Dendritic cell treated with granulocyte-macrophage colony-stimulating factor and Interleukin-4, amounts not matched to agents 40 ng/mL and 50 ng/mL, for 4 days (primary cell): ENCODE results near the gene MED12L.

ENCODE experiments used
- H3K27ac Mint-ChIP-seq: one replicate; pipeline ENCODE4 v1.8.0; 2022; ENCODE audit warnings: mild to moderate bottlenecking, mixed read lengths
- H3K27me3 Mint-ChIP-seq: one replicate; pipeline ENCODE4 v1.8.0; 2022; ENCODE audit warnings: mild to moderate bottlenecking, mixed read lengths
- H3K36me3 Mint-ChIP-seq: one replicate; pipeline ENCODE4 v1.8.0; 2022; ENCODE audit warnings: low read depth, mixed read lengths
- H3K4me1 Mint-ChIP-seq: one replicate; pipeline ENCODE4 v1.8.0; 2022; ENCODE audit warnings: low read depth, mixed read lengths
- H3K4me3 Mint-ChIP-seq: one replicate; pipeline ENCODE4 v1.8.0; 2022; ENCODE audit warnings: mild to moderate bottlenecking, moderate library complexity, mixed read lengths
- H3K9me3 Mint-ChIP-seq: one replicate; pipeline ENCODE4 v1.8.0; 2022; ENCODE audit warnings: mixed read lengths
- intact Hi-C: fragments of 100-400 bp; cut with micrococcal nuclease; formaldehyde crosslinking; loops from one replicate; pipeline ENCODE4 v1.15.0; 2022

Gene MED12L

GRCh38 chr3:151283387-151283786, 197.9 kb downstream of the MED12L start:
- peaks cover 60% of the 10 kb centered on the region for H3K4me1 Mint-ChIP-seq
- H3K4me3 Mint-ChIP-seq, result no peak overlapping the region
- H3K27me3 Mint-ChIP-seq, result no peaks in the 10 kb centered on the region
- H3K27ac Mint-ChIP-seq, result peak overlapping the region; percentile 67
- no peaks in the 10 kb centered on the region for H3K9me3 Mint-ChIP-seq
- intact Hi-C loops, result loop anchor here (1.0 to 2.0 kb wide), 3 partner anchors 55 to 127 kb away; no protein-coding TSS in a partner anchor
- H3K36me3 Mint-ChIP-seq, result no peaks in the 10 kb centered on the region

- Mint-ChIP-seq H3K27me3 (no peaks in the 10 kb centered on the region), H3K4me1 (peaks cover 60% of the 10 kb centered on the region), H3K27ac (peak overlapping the region; percentile 67), H3K36me3 (no peaks in the 10 kb centered on the region), H3K4me3 (no peak overlapping the region), H3K9me3 (no peaks in the 10 kb centered on the region)
- intact Hi-C loops, result loop anchor here (1.0 to 2.0 kb wide), 3 partner anchors 56 to 127 kb away; no protein-coding TSS in a partner anchor
These were observed 198.5 kb downstream of the MED12L start for GRCh38 chr3:151283907-151284461.

GRCh38 chr3:151285940-151286339, 200.5 kb downstream of the MED12L start:
- H3K4me1 Mint-ChIP-seq, result peaks cover 45% of the 10 kb centered on the region
- H3K27me3 Mint-ChIP-seq, result no peaks in the 10 kb centered on the region
- intact Hi-C loops, result no loop called here
- no peak overlapping the region for H3K4me3 Mint-ChIP-seq
- H3K36me3 Mint-ChIP-seq, result no peaks in the 10 kb centered on the region
- H3K27ac Mint-ChIP-seq, result no peak overlapping the region
- no peaks in the 10 kb centered on the region for H3K9me3 Mint-ChIP-seq

- peaks cover 25% of the 10 kb centered on the region for H3K4me1 Mint-ChIP-seq
- H3K27me3 Mint-ChIP-seq, result no peaks in the 10 kb centered on the region
- H3K9me3 Mint-ChIP-seq, result no peaks in the 10 kb centered on the region
- H3K4me3 Mint-ChIP-seq, result no peak overlapping the region
- no peak overlapping the region for H3K27ac Mint-ChIP-seq
- no peaks in the 10 kb centered on the region for H3K36me3 Mint-ChIP-seq
- intact Hi-C loops, result no loop called here
These were observed 204.0 kb downstream of the MED12L start for GRCh38 chr3:151289445-151289844.

GRCh38 chr3:151290673-151291072, 205.2 kb downstream of the MED12L start:
- Mint-ChIP-seq H3K9me3 (no peaks in the 10 kb centered on the region), H3K4me1 (peaks cover 22% of the 10 kb centered on the region), H3K36me3 (no peaks in the 10 kb centered on the region), H3K4me3 (no peak overlapping the region), H3K27me3 (no peaks in the 10 kb centered on the region), H3K27ac (no peak overlapping the region)
- intact Hi-C loops, result loop anchor here (1.0 to 5.0 kb wide), 4 partner anchors 36 to 627 kb away; no protein-coding TSS in a partner anchor

GRCh38 chr3:151293127-151293526, 207.7 kb downstream of the MED12L start:
- H3K36me3 Mint-ChIP-seq, result no peaks in the 10 kb centered on the region
- H3K9me3 Mint-ChIP-seq, result no peaks in the 10 kb centered on the region
- H3K27ac Mint-ChIP-seq, result peak overlapping the region; percentile 66
- peaks cover 23% of the 10 kb centered on the region for H3K4me1 Mint-ChIP-seq
- intact Hi-C loops, result loop anchor here (5.0 kb wide), 1 partner anchor 624 kb away; no protein-coding TSS in a partner anchor
- no peak overlapping the region for H3K4me3 Mint-ChIP-seq
- no peaks in the 10 kb centered on the region for H3K27me3 Mint-ChIP-seq

- H3K36me3 Mint-ChIP-seq, result no peaks in the 10 kb centered on the region
- H3K27ac Mint-ChIP-seq, result peak overlapping the region; percentile 13
- peaks cover 38% of the 10 kb centered on the region for H3K4me1 Mint-ChIP-seq
- intact Hi-C loops, result no loop called here
- H3K9me3 Mint-ChIP-seq, result no peaks in the 10 kb centered on the region
- no peak overlapping the region for H3K4me3 Mint-ChIP-seq
- no peaks in the 10 kb centered on the region for H3K27me3 Mint-ChIP-seq
These were observed 210.8 kb downstream of the MED12L start for GRCh38 chr3:151296226-151296625.

GRCh38 chr3:151297429-151297828, 212.0 kb downstream of the MED12L start:
- Mint-ChIP-seq H3K4me1 (peaks cover 49% of the 10 kb centered on the region), H3K27ac (no peak overlapping the region), H3K27me3 (peaks cover under 1% of the 10 kb centered on the region), H3K4me3 (no peak overlapping the region), H3K36me3 (no peaks in the 10 kb centered on the region), H3K9me3 (no peaks in the 10 kb centered on the region)
- intact Hi-C loops, result no loop called here

GRCh38 chr3:151299006-151299405, 213.5 kb downstream of the MED12L start:
- no peaks in the 10 kb centered on the region for H3K36me3 Mint-ChIP-seq
- H3K4me1 Mint-ChIP-seq, result peaks cover 59% of the 10 kb centered on the region
- H3K27me3 Mint-ChIP-seq, result peaks cover 2% of the 10 kb centered on the region
- no peak overlapping the region for H3K4me3 Mint-ChIP-seq
- H3K27ac Mint-ChIP-seq, result peak overlapping the region; percentile 74
- intact Hi-C loops, result no loop called here
- no peaks in the 10 kb centered on the region for H3K9me3 Mint-ChIP-seq

- no peaks in the 10 kb centered on the region for H3K36me3 Mint-ChIP-seq
- H3K9me3 Mint-ChIP-seq, result no peaks in the 10 kb centered on the region
- peaks cover 2% of the 10 kb centered on the region for H3K27me3 Mint-ChIP-seq
- H3K27ac Mint-ChIP-seq, result peak overlapping the region; percentile 74
- intact Hi-C loops, result no loop called here
- peaks cover 61% of the 10 kb centered on the region for H3K4me1 Mint-ChIP-seq
- no peak overlapping the region for H3K4me3 Mint-ChIP-seq
These were observed 215.1 kb downstream of the MED12L start for GRCh38 chr3:151300539-151300938.

- intact Hi-C loops, result no loop called here
- Mint-ChIP-seq H3K27ac (peak overlapping the region; percentile 74), H3K36me3 (no peaks in the 10 kb centered on the region), H3K27me3 (peaks cover 2% of the 10 kb centered on the region), H3K9me3 (no peaks in the 10 kb centered on the region), H3K4me3 (no peak overlapping the region), H3K4me1 (peaks cover 55% of the 10 kb centered on the region)
These were observed 216.3 kb downstream of the MED12L start for GRCh38 chr3:151301787-151302186.

- intact Hi-C loops, result no loop called here
- Mint-ChIP-seq H3K4me3 (no peak overlapping the region), H3K36me3 (no peaks in the 10 kb centered on the region), H3K27me3 (peaks cover 2% of the 10 kb centered on the region), H3K27ac (peak overlapping the region; percentile 61), H3K4me1 (peaks cover 51% of the 10 kb centered on the region), H3K9me3 (no peaks in the 10 kb centered on the region)
These were observed 218.3 kb downstream of the MED12L start for GRCh38 chr3:151303751-151304150.

- peaks cover 2% of the 10 kb centered on the region for H3K27me3 Mint-ChIP-seq
- intact Hi-C loops, result no loop called here
- H3K4me1 Mint-ChIP-seq, result peaks cover 39% of the 10 kb centered on the region
- H3K4me3 Mint-ChIP-seq, result no peak overlapping the region
- no peak overlapping the region for H3K27ac Mint-ChIP-seq
- no peaks in the 10 kb centered on the region for H3K36me3 Mint-ChIP-seq
- H3K9me3 Mint-ChIP-seq, result no peaks in the 10 kb centered on the region
These were observed 219.8 kb downstream of the MED12L start for GRCh38 chr3:151305060-151305774.

GRCh38 chr3:151305775-151306151, 220.3 kb downstream of the MED12L start:
- peaks cover 2% of the 10 kb centered on the region for H3K27me3 Mint-ChIP-seq
- no peaks in the 10 kb centered on the region for H3K36me3 Mint-ChIP-seq
- H3K4me3 Mint-ChIP-seq, result no peak overlapping the region
- intact Hi-C loops, result loop anchor here (2.0 kb wide), 1 partner anchor 15 kb away; no protein-coding TSS in a partner anchor
- H3K4me1 Mint-ChIP-seq, result peaks cover 33% of the 10 kb centered on the region
- H3K9me3 Mint-ChIP-seq, result no peaks in the 10 kb centered on the region
- no peak overlapping the region for H3K27ac Mint-ChIP-seq
